ENCODE measurements around the gene ZMIZ1. TPM values are rescaled to one million over a fixed set of nuclear protein-coding genes. Genes with fewer than 3 reads are reported as not detected.
A peak's percentile ranks its signal among the peaks of the same experiment; 100 is the strongest.

Gene ZMIZ1
- polyA plus RNA-seq, 1 donor from 2014 or later, result 4.6 TPM

DNA sequence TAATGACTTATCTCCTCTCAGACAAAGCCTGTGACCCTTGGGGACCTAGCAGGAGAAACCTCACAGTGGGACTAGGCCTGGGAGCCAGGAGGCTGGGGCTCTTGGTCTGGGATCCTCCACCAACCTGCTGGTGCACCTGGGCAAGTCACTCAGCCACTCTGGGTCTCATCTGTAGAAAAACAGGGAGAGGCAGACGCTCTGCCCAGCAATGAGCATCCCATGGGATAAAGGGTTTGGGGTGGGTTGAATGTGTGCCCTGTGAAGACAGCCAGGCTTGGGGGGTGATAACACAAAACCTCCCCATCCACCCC lies 81.6 kb downstream of the ZMIZ1 start:
- no peak overlapping the region for H3K27ac Mint-ChIP-seq
- no peaks in the 10 kb centered on the region for H3K36me3 Mint-ChIP-seq
- H3K4me3 Mint-ChIP-seq, result peak overlapping the region in 2 of 4 donors; percentile 43 to 66
- peaks cover 4 to 7% (median 4%) of the 10 kb centered on the region in 3 donors for H3K4me1 Mint-ChIP-seq
- peaks cover 3% of the 10 kb centered on the region for H3K27me3 Mint-ChIP-seq
- H3K9me3 Mint-ChIP-seq, result no peaks in the 10 kb centered on the region

DNA sequence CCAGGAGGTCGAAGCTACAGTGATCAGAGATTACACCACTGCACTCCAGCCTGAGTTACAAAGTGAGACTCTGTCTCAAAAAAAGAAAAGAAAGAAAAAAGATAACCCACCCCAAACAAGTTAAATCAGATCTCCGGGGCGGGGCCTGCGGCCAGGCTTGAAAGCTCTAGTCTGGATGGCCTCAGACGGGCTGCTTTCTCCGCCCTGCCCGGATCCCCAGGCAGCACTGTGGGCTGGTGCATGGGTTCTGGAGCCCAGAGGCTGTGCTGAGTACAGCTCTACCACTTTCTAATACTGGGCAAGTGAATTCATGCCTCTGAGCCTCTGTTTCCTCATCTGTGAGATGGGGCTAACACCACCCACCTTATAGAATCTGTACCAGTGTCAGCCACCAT lies 83.7 kb downstream of the ZMIZ1 start:
- no peak overlapping the region for H3K4me3 Mint-ChIP-seq
- H3K27ac Mint-ChIP-seq, result no peak overlapping the region
- H3K36me3 Mint-ChIP-seq, result no peaks in the 10 kb centered on the region
- peaks cover 0 to 2% (median 0%) of the 10 kb centered on the region in 3 donors for H3K9me3 Mint-ChIP-seq
- H3K27me3 Mint-ChIP-seq, result peaks cover 3% of the 10 kb centered on the region
- peaks cover 4 to 7% (median 5%) of the 10 kb centered on the region in 3 donors for H3K4me1 Mint-ChIP-seq

DNA sequence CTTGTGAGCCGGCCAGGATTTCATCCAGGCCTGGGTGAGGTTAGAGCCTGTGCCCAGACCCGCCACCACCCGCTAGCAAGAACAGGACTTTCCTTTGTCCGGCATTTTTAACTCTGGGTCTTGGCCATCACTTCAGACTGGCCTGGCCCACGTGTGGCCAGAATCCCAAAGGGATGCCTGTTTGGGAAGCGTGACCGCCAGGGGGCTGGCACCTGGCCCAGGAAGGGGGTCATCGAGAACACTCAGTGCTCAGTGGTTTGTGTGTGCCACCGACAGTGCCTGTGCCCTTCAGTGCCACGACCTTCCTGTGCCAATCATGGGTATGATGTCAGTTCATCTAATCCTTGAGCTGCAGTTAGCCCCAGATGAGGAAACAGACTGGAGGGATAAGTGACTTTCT lies 85.0 kb downstream of the ZMIZ1 start:
- Mint-ChIP-seq H3K4me1 (peaks cover 4 to 5% (median 5%) of the 10 kb centered on the region in 3 donors), H3K4me3 (no peak overlapping the region), H3K9me3 (peaks cover 0 to 2% (median 0%) of the 10 kb centered on the region in 3 donors), H3K36me3 (no peaks in the 10 kb centered on the region), H3K27ac (no peak overlapping the region), H3K27me3 (peaks cover 3% of the 10 kb centered on the region)

DNA sequence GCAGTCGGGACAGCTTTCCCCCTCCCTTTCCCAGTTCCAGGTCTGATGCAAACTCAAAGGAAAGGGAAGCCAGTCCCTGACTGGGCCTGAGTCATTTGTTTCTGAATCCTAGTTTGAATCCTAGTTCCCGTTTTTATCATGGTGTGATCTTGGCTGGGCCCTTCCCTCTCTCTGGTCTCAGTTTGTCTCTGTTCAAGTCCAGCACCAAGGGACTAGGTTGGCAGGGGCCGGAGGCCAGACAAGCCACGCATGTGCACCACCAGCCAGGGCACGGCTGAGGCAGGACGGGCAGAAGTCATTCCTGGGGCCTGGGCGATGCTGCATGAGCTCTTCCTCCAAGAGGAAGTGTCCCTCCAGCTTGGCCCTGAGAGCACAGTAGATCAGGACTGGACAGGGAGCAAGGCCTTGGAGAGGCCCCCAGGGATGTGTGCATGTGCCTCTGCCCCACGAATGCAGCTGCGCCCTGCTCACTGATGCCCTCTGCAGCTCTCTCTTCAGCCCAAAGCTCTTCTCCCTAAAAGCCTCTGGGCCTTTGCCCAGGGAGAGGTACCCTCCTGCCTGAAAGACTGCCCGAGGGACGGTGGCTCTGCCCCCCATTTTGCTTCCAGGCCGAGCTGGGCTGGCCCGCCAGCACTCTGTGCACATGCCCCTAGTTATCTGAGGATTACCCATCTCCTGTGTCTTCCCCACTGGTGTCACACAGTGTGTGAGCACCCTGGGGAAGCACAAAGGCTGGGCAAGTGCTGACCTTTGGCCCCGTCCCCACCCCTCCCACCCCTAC lies 86.7 kb downstream of the ZMIZ1 start:
- Mint-ChIP-seq H3K27ac (no peak overlapping the region), H3K9me3 (peaks cover 0 to 2% (median 0%) of the 10 kb centered on the region in 3 donors), H3K36me3 (no peaks in the 10 kb centered on the region), H3K4me3 (no peak overlapping the region), H3K4me1 (peaks cover under 1 to 3% (median under 1%) of the 10 kb centered on the region in 3 donors), H3K27me3 (no peaks in the 10 kb centered on the region)

DNA sequence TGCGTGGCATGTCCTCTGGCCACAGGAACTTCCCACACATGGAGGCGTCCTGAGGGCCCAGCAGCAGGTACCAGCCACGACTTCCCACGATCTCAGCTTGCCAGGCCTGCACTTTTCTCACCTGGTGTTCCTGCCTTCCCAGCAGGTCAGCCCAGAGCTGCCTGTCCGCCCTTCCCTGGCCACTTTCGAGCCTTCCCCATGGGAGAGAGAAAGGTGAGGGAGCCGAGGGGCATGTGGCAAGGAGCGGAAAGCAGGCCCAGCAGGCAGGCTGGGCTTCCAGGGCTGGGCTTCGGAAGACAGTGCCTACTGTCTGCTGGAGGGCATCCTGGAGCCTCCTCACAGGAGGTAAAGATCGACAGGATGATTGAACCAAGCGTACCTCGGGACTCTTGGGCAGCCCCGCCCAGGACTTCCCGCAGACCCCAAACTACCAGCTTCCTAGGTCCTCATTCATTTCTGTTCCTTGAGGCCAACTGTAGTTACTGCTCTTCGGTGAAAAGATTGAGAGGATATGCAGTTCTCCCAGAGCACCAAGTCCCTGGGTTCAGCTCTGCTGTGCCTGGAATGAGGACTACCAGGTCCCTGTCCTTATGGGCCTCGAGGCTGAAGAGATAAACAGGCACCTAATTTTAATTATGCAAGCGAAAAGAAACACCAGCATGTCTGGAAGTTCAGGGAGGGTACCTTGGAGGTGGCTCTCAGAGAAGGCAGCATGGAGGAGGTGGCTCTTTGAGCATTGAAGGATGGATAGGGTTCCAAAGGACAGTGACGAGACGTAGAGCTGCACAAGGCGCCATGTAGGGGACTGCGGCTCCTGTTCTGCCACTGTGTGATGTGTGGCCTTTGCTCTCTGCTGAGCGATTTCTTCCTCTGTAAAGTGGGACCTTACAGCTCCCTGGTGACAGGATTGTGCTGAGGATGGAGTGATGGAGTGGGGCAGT lies 87.8 kb downstream of the ZMIZ1 start:
- Mint-ChIP-seq H3K9me3 (peaks cover 0 to 2% (median 0%) of the 10 kb centered on the region in 3 donors), H3K27me3 (no peaks in the 10 kb centered on the region), H3K4me3 (no peak overlapping the region), H3K4me1 (peaks cover 0 to 2% (median under 1%) of the 10 kb centered on the region in 3 donors), H3K36me3 (no peaks in the 10 kb centered on the region), H3K27ac (peak overlapping the region in 1 of 3 donors; percentile 95)

DNA sequence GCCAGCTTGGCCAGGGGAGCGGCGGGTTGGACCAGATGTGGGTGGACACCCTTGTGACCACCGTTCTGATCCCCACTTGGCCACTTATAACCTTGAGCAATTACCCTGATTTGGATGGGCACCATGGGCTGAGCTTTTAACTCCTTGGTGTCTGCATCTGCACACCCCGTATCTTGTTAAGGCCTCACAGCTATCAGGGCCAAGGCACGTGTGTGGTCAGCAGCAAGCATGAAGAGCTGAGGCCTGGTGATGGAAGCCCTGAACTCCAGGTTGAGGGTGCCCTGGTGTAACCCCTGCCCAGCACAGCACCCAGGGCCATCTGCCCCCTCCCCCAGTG lies 89.2 kb downstream of the ZMIZ1 start:
- H3K4me3 Mint-ChIP-seq, result no peak overlapping the region
- no peak overlapping the region for H3K27ac Mint-ChIP-seq
- H3K27me3 Mint-ChIP-seq, result no peaks in the 10 kb centered on the region
- H3K4me1 Mint-ChIP-seq, result peaks cover 0 to 2% (median 1%) of the 10 kb centered on the region in 3 donors
- H3K9me3 Mint-ChIP-seq, result peaks cover 0 to 2% (median 0%) of the 10 kb centered on the region in 3 donors
- no peaks in the 10 kb centered on the region for H3K36me3 Mint-ChIP-seq

DNA sequence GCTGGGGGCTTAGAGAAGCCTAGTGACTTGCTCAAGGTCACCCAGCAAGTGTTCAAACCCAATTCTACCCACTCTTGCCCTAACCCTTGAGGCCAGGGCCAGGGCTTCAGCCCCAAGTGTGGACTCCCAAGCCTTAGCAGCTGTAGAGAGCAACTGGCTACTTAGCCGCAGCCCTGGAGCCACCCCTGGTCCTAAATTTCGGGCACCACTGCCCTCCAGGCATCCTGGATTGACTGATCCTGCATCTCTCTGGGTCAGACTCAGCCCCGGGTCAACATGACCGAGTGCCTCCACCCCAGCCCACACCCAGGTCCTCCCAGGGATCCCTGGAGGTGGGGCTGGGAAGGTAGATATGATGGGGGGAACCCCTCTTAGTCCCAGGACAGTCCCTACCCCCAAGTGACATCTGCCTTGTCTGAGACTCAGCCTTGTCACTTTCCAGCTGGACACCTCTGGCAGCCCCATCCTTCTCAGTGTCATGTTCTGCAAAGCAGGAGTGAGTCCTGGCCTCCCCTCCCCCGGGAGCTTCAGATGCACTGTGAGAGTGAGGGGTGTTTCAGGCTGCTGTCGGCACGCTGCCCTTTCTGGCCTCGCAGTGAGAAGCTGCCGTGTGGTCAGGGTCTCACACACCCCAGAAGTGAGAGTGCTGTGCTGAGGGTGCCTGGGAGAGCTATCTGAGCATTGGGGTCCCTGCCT lies 89.8 kb downstream of the ZMIZ1 start:
- Mint-ChIP-seq H3K36me3 (no peaks in the 10 kb centered on the region), H3K4me3 (no peak overlapping the region), H3K27ac (no peak overlapping the region), H3K27me3 (no peaks in the 10 kb centered on the region), H3K4me1 (peaks cover 0 to 2% (median 1%) of the 10 kb centered on the region in 3 donors), H3K9me3 (peaks cover 0 to 2% (median 0%) of the 10 kb centered on the region in 3 donors)

DNA sequence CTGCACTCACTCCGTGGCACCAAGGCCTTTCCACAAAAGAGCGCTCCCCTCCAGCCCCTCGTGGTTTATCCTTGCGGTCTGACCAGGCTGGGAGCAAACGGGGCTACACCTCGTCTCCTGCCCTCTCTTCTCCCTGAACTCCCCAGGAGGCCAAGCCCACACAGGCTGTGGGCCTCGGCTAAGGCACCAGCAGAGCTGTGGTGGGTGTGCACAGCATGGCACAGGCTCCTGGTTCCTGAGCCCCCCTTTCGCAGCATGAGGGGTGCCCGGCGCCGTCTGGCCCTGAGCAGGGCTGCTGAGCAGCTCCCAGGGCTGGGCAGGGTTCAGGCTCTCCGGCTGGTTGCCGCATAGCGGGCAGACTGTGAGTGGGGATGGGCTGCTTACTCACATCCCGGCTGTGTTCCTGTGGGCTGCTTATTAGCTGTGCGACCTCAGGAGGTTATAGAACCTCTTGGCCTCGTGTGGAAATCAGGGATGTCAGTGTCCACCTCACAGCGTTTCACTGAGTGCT lies 90.4 kb downstream of the ZMIZ1 start:
- Mint-ChIP-seq H3K27me3 (no peaks in the 10 kb centered on the region), H3K4me3 (no peak overlapping the region), H3K9me3 (peaks cover 0 to 2% (median 0%) of the 10 kb centered on the region in 3 donors), H3K36me3 (no peaks in the 10 kb centered on the region), H3K27ac (no peak overlapping the region), H3K4me1 (peaks cover 0 to 3% (median 2%) of the 10 kb centered on the region in 3 donors)

DNA sequence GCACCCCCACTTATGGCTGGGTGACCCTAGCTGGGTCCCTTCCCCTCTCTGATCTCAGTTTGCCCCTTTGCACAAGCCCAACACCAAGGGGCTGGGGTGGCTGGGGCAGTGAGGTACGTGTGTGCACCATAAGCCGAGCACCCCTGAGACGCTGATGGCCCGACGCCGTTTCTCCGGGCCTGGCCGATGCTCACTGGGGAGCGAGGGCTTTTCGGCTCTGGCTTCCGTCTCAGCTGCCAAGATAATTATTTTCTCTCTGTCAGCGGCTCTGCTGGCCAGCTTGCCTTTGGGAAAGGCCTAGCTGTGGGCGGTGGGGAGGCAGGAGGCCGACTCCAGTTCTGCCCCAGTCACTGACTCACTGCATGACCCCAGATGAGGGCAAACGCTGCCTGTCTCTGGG lies 91.0 kb downstream of the ZMIZ1 start:
- Mint-ChIP-seq H3K36me3 (no peaks in the 10 kb centered on the region), H3K27ac (no peak overlapping the region), H3K9me3 (peaks cover 0 to 2% (median 0%) of the 10 kb centered on the region in 3 donors), H3K27me3 (no peaks in the 10 kb centered on the region), H3K4me1 (peaks cover 0 to 3% (median 2%) of the 10 kb centered on the region in 3 donors), H3K4me3 (peak overlapping the region in 1 of 4 donors; percentile 68)

DNA sequence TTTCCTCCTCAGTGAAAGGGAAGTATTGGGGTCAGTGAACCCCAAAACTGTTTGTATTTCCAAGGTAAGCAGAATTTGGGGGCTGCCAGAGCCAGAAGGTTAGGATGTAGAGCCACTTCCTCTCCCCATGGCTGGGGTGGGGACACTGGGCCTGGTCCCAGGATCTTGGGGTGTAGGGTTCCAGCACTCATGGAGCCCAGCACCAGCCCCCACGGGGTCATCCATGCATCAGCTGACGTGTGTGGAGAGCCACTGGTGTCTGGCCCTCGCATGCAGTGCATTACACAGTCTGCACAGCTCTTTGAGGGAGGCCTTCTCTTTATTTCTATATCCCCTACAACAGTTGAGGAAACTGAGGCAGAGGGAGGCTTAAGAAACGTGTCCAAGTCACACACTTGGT lies 91.4 kb downstream of the ZMIZ1 start:
- no peaks in the 10 kb centered on the region for H3K36me3 Mint-ChIP-seq
- no peak overlapping the region for H3K4me3 Mint-ChIP-seq
- H3K9me3 Mint-ChIP-seq, result peaks cover 0 to 2% (median 0%) of the 10 kb centered on the region in 3 donors
- no peak overlapping the region for H3K27ac Mint-ChIP-seq
- peaks cover 0 to 3% (median 2%) of the 10 kb centered on the region in 3 donors for H3K4me1 Mint-ChIP-seq
- no peaks in the 10 kb centered on the region for H3K27me3 Mint-ChIP-seq

DNA sequence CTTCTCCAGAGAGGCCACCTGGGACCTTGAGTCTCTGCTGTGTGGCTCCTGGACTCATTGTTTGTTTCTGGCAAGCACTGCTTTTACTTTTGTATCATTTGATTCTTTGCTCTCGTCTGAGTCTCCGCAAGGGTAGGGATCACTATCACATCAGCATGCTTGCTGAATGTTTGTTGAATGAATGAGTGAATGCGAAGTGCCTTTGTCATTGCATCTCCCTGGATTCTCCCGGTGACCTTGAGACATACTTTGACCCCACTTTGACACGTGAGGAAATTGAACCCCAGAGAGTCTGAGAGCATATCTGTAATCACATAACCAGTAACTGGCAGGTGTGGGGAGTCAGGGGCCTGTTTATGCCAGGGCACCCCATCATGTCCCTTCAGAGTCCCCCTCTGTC lies 92.8 kb downstream of the ZMIZ1 start:
- no peak overlapping the region for H3K4me3 Mint-ChIP-seq

DNA sequence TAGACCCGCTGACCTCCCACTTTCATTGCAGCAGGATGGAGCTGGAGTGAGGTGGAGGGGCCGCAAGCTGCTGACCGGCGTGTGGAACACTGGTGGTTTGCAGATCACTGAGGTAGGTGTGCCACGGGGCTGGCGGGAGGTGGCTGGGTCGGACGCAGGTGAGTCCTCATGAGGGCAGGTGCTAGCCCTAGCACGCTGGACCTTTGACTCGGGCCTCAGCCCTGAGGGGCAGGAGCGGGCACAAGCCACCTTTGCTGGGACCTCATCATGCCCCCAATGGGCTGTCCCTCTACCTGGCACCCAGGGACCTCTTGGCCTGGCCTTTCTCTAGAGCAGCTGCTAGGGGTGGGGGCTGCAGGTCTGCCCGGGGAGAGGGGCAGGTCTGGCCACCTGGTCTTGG lies 93.3 kb downstream of the ZMIZ1 start:
- no peaks in the 10 kb centered on the region for H3K36me3 Mint-ChIP-seq
- no peaks in the 10 kb centered on the region for H3K27me3 Mint-ChIP-seq
- no peak overlapping the region for H3K4me3 Mint-ChIP-seq
- peaks cover 0 to 3% (median under 1%) of the 10 kb centered on the region in 3 donors for H3K4me1 Mint-ChIP-seq
- H3K9me3 Mint-ChIP-seq, result peaks cover 0 to 2% (median 0%) of the 10 kb centered on the region in 3 donors
- no peak overlapping the region for H3K27ac Mint-ChIP-seq

More for the DNA sequence above, 92.8 kb downstream of the ZMIZ1 start:
- H3K27ac Mint-ChIP-seq, result no peak overlapping the region
- peaks cover 0 to 2% (median 0%) of the 10 kb centered on the region in 3 donors for H3K9me3 Mint-ChIP-seq
- H3K27me3 Mint-ChIP-seq, result no peaks in the 10 kb centered on the region
- peaks cover 0 to 3% (median 2%) of the 10 kb centered on the region in 3 donors for H3K4me1 Mint-ChIP-seq
- H3K36me3 Mint-ChIP-seq, result no peaks in the 10 kb centered on the region

DNA sequence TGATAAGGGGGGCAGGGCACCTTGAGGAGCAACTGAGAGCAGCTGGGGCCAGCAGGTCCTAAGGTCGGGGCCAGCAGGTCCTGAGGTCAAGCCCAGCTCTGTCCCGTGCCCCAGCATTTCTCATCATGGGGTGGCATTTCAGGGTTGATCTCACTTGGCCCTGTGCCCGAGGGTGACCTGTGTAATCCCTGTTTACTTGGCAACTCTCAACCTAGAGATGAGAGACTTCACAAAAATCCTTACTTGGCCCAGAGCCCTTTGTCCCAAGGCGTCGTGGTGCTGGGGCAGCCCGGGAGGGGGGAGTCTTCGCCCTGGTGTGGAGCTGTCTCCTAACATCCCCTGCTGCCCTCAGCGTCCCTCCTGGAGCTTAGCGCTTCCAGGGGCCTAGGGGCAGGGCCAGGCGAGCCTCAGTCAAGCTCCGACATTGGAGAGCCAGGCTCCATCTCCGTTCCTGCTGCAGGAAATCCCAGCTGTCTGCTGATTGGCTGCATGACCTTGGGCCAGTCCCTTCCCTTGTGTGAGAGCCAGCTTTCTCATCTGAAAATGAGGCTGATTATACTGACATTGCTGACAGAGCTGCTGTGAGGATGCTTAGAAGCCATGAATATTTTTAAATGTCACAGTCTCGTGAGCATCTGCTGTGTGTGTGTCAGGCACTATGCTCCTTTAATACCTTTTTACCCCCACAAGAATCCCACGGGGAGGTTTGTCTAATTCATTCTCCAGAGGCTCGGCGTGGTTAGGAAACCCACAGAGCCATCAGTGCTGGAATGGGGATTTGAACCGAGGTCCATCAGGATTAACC lies 94.3 kb downstream of the ZMIZ1 start:
- H3K4me3 Mint-ChIP-seq, result no peak overlapping the region
- no peaks in the 10 kb centered on the region for H3K9me3 Mint-ChIP-seq
- H3K27ac Mint-ChIP-seq, result no peak overlapping the region
- H3K36me3 Mint-ChIP-seq, result no peaks in the 10 kb centered on the region
- H3K4me1 Mint-ChIP-seq, result peaks cover 0 to 3% (median 0%) of the 10 kb centered on the region in 3 donors
- no peaks in the 10 kb centered on the region for H3K27me3 Mint-ChIP-seq

DNA sequence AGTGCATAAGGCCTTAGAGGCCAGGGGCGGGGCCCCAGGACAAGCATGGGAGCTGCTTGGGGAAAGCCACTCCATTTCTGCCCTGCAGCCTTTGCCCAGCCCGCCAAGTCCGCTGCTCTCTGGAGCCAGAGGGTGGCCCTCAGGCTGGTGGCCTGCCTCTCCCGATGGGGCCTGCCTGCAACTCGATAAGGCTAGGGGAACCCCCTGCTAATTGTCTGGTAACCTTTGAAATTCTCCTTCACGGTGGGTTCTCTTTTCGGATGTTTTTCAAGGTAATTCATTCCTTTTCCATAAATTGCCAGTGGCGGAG lies 94.9 kb downstream of the ZMIZ1 start:
- Mint-ChIP-seq H3K4me1 (peaks cover 0 to 3% (median 0%) of the 10 kb centered on the region in 3 donors), H3K27me3 (no peaks in the 10 kb centered on the region), H3K9me3 (no peaks in the 10 kb centered on the region), H3K4me3 (no peak overlapping the region), H3K36me3 (no peaks in the 10 kb centered on the region), H3K27ac (no peak overlapping the region)

Measured in IgD-negative memory B cell (primary cell).